ENCODE measurements around the gene ZMIZ1. TPM values are rescaled to one million over a fixed set of nuclear protein-coding genes. Genes with fewer than 3 reads are reported as not detected.

The ZMIZ1 gene
- total RNA-seq, 1 donor from 2014 or later, result 173 TPM

DNA sequence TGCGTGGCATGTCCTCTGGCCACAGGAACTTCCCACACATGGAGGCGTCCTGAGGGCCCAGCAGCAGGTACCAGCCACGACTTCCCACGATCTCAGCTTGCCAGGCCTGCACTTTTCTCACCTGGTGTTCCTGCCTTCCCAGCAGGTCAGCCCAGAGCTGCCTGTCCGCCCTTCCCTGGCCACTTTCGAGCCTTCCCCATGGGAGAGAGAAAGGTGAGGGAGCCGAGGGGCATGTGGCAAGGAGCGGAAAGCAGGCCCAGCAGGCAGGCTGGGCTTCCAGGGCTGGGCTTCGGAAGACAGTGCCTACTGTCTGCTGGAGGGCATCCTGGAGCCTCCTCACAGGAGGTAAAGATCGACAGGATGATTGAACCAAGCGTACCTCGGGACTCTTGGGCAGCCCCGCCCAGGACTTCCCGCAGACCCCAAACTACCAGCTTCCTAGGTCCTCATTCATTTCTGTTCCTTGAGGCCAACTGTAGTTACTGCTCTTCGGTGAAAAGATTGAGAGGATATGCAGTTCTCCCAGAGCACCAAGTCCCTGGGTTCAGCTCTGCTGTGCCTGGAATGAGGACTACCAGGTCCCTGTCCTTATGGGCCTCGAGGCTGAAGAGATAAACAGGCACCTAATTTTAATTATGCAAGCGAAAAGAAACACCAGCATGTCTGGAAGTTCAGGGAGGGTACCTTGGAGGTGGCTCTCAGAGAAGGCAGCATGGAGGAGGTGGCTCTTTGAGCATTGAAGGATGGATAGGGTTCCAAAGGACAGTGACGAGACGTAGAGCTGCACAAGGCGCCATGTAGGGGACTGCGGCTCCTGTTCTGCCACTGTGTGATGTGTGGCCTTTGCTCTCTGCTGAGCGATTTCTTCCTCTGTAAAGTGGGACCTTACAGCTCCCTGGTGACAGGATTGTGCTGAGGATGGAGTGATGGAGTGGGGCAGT, 87.8 kb downstream of the ZMIZ1 start:
- Mint-ChIP-seq H3K27me3 (ENCODE audit: low read depth) (no peaks in the 10 kb centered on the region), H3K4me1 (peaks cover 56% of the 10 kb centered on the region), H3K36me3 (peaks cover 4% of the 10 kb centered on the region), H3K27ac (peak overlapping the region; percentile 98), H3K9me3 (no peaks in the 10 kb centered on the region), H3K4me3 (no peak overlapping the region)
- TF ChIP-seq, protein P1, sequence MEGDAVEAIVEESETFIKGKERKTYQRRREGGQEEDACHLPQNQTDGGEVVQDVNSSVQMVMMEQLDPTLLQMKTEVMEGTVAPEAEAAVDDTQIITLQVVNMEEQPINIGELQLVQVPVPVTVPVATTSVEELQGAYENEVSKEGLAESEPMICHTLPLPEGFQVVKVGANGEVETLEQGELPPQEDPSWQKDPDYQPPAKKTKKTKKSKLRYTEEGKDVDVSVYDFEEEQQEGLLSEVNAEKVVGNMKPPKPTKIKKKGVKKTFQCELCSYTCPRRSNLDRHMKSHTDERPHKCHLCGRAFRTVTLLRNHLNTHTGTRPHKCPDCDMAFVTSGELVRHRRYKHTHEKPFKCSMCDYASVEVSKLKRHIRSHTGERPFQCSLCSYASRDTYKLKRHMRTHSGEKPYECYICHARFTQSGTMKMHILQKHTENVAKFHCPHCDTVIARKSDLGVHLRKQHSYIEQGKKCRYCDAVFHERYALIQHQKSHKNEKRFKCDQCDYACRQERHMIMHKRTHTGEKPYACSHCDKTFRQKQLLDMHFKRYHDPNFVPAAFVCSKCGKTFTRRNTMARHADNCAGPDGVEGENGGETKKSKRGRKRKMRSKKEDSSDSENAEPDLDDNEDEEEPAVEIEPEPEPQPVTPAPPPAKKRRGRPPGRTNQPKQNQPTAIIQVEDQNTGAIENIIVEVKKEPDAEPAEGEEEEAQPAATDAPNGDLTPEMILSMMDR (IDR thresholded peaks at IDR 0.05; ENCODE audit: unreplicated experiment), result no peak
- no peak for DNase-seq (ENCODE audit: low spot score in 2 of 2, unreplicated experiment in 2 of 2)

DNA sequence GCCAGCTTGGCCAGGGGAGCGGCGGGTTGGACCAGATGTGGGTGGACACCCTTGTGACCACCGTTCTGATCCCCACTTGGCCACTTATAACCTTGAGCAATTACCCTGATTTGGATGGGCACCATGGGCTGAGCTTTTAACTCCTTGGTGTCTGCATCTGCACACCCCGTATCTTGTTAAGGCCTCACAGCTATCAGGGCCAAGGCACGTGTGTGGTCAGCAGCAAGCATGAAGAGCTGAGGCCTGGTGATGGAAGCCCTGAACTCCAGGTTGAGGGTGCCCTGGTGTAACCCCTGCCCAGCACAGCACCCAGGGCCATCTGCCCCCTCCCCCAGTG, 89.2 kb downstream of the ZMIZ1 start:
- Mint-ChIP-seq H3K27me3 (ENCODE audit: low read depth) (no peaks in the 10 kb centered on the region), H3K36me3 (peaks cover 4% of the 10 kb centered on the region), H3K9me3 (no peaks in the 10 kb centered on the region), H3K4me1 (peaks cover 50% of the 10 kb centered on the region), H3K4me3 (no peak overlapping the region), H3K27ac (peak overlapping the region; percentile 98)
- no peak for DNase-seq (ENCODE audit: low spot score in 2 of 2, unreplicated experiment in 2 of 2)
- TF ChIP-seq, protein P1 (IDR thresholded peaks at IDR 0.05; ENCODE audit: unreplicated experiment), result no peak

DNA sequence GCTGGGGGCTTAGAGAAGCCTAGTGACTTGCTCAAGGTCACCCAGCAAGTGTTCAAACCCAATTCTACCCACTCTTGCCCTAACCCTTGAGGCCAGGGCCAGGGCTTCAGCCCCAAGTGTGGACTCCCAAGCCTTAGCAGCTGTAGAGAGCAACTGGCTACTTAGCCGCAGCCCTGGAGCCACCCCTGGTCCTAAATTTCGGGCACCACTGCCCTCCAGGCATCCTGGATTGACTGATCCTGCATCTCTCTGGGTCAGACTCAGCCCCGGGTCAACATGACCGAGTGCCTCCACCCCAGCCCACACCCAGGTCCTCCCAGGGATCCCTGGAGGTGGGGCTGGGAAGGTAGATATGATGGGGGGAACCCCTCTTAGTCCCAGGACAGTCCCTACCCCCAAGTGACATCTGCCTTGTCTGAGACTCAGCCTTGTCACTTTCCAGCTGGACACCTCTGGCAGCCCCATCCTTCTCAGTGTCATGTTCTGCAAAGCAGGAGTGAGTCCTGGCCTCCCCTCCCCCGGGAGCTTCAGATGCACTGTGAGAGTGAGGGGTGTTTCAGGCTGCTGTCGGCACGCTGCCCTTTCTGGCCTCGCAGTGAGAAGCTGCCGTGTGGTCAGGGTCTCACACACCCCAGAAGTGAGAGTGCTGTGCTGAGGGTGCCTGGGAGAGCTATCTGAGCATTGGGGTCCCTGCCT, 89.8 kb downstream of the ZMIZ1 start:
- Mint-ChIP-seq H3K4me3 (no peak overlapping the region), H3K4me1 (peaks cover 53% of the 10 kb centered on the region)
- DNase-seq (ENCODE audit: low spot score in 2 of 2, unreplicated experiment in 2 of 2), result no peak

DNA sequence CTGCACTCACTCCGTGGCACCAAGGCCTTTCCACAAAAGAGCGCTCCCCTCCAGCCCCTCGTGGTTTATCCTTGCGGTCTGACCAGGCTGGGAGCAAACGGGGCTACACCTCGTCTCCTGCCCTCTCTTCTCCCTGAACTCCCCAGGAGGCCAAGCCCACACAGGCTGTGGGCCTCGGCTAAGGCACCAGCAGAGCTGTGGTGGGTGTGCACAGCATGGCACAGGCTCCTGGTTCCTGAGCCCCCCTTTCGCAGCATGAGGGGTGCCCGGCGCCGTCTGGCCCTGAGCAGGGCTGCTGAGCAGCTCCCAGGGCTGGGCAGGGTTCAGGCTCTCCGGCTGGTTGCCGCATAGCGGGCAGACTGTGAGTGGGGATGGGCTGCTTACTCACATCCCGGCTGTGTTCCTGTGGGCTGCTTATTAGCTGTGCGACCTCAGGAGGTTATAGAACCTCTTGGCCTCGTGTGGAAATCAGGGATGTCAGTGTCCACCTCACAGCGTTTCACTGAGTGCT, 90.4 kb downstream of the ZMIZ1 start:
- no peaks in the 10 kb centered on the region for H3K27me3 Mint-ChIP-seq (ENCODE audit: low read depth)
- no peak for DNase-seq (ENCODE audit: low spot score in 2 of 2, unreplicated experiment in 2 of 2)
- peak overlapping the region; percentile 98 for H3K27ac Mint-ChIP-seq
- peaks cover 4% of the 10 kb centered on the region for H3K36me3 Mint-ChIP-seq
- no peak overlapping the region for H3K4me3 Mint-ChIP-seq
- peaks cover 59% of the 10 kb centered on the region for H3K4me1 Mint-ChIP-seq
- H3K9me3 Mint-ChIP-seq, result no peaks in the 10 kb centered on the region
- TF ChIP-seq, protein P1 (IDR thresholded peaks at IDR 0.05; ENCODE audit: unreplicated experiment), result no peak

More for the DNA sequence above, 89.8 kb downstream of the ZMIZ1 start:
- Mint-ChIP-seq H3K9me3 (no peaks in the 10 kb centered on the region), H3K27me3 (ENCODE audit: low read depth) (no peaks in the 10 kb centered on the region), H3K27ac (peak overlapping the region; percentile 98), H3K36me3 (peaks cover 4% of the 10 kb centered on the region)
- TF ChIP-seq, protein P1 (IDR thresholded peaks at IDR 0.05; ENCODE audit: unreplicated experiment), result no peak

DNA sequence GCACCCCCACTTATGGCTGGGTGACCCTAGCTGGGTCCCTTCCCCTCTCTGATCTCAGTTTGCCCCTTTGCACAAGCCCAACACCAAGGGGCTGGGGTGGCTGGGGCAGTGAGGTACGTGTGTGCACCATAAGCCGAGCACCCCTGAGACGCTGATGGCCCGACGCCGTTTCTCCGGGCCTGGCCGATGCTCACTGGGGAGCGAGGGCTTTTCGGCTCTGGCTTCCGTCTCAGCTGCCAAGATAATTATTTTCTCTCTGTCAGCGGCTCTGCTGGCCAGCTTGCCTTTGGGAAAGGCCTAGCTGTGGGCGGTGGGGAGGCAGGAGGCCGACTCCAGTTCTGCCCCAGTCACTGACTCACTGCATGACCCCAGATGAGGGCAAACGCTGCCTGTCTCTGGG, 91.0 kb downstream of the ZMIZ1 start:
- DNase-seq (ENCODE audit: low spot score in 2 of 2, unreplicated experiment in 2 of 2), result no peak
- TF ChIP-seq, protein P1 (IDR thresholded peaks at IDR 0.05; ENCODE audit: unreplicated experiment), result no peak
- Mint-ChIP-seq H3K4me1 (peaks cover 60% of the 10 kb centered on the region), H3K9me3 (no peaks in the 10 kb centered on the region), H3K4me3 (no peak overlapping the region), H3K27me3 (ENCODE audit: low read depth) (no peaks in the 10 kb centered on the region), H3K27ac (peak overlapping the region; percentile 98), H3K36me3 (peaks cover 4% of the 10 kb centered on the region)

Data from mesothelial cell of epicardium (in vitro differentiated cells).